ENCODE results near the gene NTRK1.

DNA sequence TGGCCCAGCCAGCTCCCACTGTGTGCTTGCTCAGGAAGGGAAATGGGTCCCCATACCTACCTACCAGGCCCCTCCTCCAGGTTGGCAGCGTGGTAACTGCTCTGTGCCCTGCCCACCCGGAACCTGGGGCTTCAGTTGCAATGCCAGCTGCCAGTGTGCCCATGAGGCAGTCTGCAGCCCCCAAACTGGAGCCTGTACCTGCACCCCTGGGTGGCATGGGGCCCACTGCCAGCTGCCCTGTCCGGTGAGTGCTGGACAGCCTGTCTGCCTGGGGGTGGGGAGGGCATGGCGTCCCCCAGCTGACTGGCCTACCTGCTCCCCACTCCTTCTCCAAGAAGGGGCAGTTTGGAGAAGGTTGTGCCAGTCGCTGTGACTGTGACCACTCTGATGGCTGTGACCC lies 49.0 kb downstream of the NTRK1 start:
- TF ChIP-seq POLR2AphosphoS5 (IDR thresholded peaks at IDR 0.05) (no peak), EP300 (IDR thresholded peaks at IDR 0.05) (no peak), POLR2A (IDR thresholded peaks at IDR 0.05) (no peak)
- TF ChIP-seq, protein P1, sequence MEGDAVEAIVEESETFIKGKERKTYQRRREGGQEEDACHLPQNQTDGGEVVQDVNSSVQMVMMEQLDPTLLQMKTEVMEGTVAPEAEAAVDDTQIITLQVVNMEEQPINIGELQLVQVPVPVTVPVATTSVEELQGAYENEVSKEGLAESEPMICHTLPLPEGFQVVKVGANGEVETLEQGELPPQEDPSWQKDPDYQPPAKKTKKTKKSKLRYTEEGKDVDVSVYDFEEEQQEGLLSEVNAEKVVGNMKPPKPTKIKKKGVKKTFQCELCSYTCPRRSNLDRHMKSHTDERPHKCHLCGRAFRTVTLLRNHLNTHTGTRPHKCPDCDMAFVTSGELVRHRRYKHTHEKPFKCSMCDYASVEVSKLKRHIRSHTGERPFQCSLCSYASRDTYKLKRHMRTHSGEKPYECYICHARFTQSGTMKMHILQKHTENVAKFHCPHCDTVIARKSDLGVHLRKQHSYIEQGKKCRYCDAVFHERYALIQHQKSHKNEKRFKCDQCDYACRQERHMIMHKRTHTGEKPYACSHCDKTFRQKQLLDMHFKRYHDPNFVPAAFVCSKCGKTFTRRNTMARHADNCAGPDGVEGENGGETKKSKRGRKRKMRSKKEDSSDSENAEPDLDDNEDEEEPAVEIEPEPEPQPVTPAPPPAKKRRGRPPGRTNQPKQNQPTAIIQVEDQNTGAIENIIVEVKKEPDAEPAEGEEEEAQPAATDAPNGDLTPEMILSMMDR (IDR thresholded peaks at IDR 0.05), result no peak

Measured in stomach (tissue), 4 donors.